Bone marrow (tissue), 2 donors: ENCODE results near the gene HADH.
"Not testable (repeated sequence)": the region's sequence is repeated elsewhere in the genome, so short reads cannot be mapped to it uniquely, and the experiment has no call there.

Experiments used
- DNase-seq, 2 donors: peaks; one replicate each; lab custom pipeline; 2025; lab: John Stamatoyannopoulos, UW

The HADH gene

GRCh38 chr4:107996949-107997788 lies 7.5 kb downstream of the HADH start:
- peak in 1 of 2 donors; percentile 32 for DNase-seq

- DNase-seq, result no peak
These were observed 8.1 kb downstream of the HADH start for GRCh38 chr4:107997794-107998193.

GRCh38 chr4:107999932-108000539 lies 10.3 kb downstream of the HADH start:
- DNase-seq, result no peak

GRCh38 chr4:108001540-108002135 lies 11.9 kb downstream of the HADH start:
- no peak for DNase-seq

GRCh38 chr4:108003982-108004515 lies 14.4 kb downstream of the HADH start:
- no peak for DNase-seq

- DNase-seq, result no peak
These were observed 15.0 kb downstream of the HADH start for GRCh38 chr4:108004646-108005045.

GRCh38 chr4:108005807-108006206 lies 16.1 kb downstream of the HADH start:
- no peak for DNase-seq

GRCh38 chr4:108006361-108006760 lies 16.7 kb downstream of the HADH start:
- no peak for DNase-seq

GRCh38 chr4:108007984-108008383 lies 18.3 kb downstream of the HADH start:
- no peak for DNase-seq

GRCh38 chr4:108008721-108009120 lies 19.0 kb downstream of the HADH start:
- no peak for DNase-seq

- no peak for DNase-seq
These were observed 20.5 kb downstream of the HADH start for GRCh38 chr4:108010167-108010566.

GRCh38 chr4:108012382-108012781 lies 22.7 kb downstream of the HADH start:
- not testable (repeated sequence) for DNase-seq

- DNase-seq, result no peak
These were observed 23.6 kb downstream of the HADH start for GRCh38 chr4:108013327-108013726.

- DNase-seq, result no peak
These were observed 24.3 kb downstream of the HADH start for GRCh38 chr4:108013955-108014354.

- peak; percentile 37 to 46 for DNase-seq
These were observed 28.6 kb downstream of the HADH start for GRCh38 chr4:108018040-108018883.

- DNase-seq, result no peak
These were observed 29.1 kb downstream of the HADH start for GRCh38 chr4:108018884-108019187.

- DNase-seq, result peak in 1 of 2 donors; percentile 47
These were observed 34.6 kb downstream of the HADH start for GRCh38 chr4:108024085-108024877.

GRCh38 chr4:108024878-108025165 lies 35.1 kb downstream of the HADH start:
- DNase-seq, result no peak

- DNase-seq, result no peak
These were observed 39.5 kb downstream of the HADH start for GRCh38 chr4:108029016-108029720.

GRCh38 chr4:108029731-108030130 lies 40.0 kb downstream of the HADH start:
- DNase-seq, result no peak

GRCh38 chr4:108030332-108030731 lies 40.6 kb downstream of the HADH start:
- DNase-seq, result peak in 1 of 2 donors; percentile 26
